ENCODE measurements around the gene HNRNPC.
"Not testable (repeated sequence)": the region's sequence is repeated elsewhere in the genome, so short reads cannot be mapped to it uniquely, and the experiment has no call there.

Gene HNRNPC

DNA sequence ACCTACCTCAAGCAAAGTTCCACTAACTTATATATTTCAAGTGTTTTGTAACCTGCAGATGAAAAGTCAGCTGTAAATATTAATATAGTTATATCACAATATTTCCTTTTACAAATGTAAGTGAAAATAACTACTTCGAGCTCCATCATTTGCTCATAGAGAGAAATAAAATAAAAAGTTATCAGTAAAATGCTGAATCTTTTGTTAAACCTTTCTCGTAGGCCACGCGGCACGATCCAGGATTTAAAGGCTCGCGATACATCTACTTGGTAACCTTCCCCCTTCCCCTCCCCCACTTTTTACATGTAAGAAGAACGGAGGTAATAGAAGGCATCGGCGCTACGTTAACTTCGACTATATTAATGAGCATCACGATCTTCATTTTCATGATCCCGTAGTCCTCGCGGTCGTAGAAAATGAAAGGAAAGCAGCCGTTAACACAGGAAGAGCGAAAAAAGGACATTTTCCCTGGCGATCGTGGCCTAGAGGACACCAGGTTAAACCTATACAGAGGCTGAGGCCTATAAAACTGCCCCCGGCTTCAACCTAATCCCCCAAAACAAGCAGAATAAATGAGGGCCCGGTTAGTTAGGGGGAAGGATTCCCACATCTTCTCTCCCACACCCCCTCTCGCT lies 508 bp downstream of the HNRNPC start:
- no peak for DNase-seq

DNA sequence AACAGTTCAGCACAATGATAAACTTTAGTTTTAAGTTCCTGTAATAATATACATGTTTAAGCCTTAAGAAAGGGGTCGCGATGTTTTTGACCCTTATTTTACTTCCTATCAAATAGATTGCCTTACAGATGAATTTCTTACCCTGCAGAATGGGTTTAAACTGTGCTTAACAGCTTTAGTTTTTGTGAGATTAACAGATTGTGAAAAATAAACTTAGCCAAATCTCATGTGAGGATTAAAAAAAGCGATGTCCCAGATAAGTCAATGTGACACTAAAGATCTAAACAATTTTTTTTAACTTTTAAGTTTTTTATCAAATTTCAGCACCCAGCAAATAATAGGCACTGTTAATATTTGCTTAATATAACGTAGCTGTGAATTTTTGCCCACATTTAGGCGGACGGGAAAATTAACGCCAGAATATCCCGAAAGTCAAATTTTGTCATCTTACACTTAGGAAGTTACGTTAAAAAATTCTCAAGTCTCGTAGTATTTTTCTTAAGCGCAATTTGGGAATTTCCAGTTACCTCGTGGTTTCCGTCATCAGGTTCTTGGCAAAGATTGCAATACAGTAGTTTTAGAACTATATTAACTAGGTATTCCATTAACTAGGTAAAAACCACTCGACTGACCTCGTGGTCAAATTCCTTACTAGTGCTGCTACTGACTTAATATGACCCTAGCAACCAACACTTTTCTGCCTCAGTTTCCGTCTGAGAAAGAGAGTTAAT lies 1.2 kb downstream of the HNRNPC start:
- DNase-seq = no peak

DNA sequence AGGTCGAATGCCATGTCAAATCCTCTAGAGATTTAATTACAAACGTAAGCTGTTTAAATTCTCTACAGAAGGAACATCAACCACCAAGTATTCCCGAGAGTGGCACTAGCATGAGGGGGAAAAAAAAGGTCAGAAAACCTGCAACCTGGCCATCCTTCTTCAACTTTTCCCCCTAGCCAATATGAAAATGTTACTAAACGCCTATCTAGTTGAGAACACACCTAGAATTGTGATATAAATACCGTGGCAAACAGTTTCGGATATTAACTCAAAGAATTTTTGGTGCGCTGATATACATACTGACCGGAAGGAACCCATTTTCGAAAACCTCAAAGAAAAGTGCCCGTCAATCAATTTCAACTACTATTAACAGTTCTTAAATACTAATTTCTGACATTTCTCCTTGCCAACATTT lies 1.8 kb downstream of the HNRNPC start:
- DNase-seq = no peak

DNA sequence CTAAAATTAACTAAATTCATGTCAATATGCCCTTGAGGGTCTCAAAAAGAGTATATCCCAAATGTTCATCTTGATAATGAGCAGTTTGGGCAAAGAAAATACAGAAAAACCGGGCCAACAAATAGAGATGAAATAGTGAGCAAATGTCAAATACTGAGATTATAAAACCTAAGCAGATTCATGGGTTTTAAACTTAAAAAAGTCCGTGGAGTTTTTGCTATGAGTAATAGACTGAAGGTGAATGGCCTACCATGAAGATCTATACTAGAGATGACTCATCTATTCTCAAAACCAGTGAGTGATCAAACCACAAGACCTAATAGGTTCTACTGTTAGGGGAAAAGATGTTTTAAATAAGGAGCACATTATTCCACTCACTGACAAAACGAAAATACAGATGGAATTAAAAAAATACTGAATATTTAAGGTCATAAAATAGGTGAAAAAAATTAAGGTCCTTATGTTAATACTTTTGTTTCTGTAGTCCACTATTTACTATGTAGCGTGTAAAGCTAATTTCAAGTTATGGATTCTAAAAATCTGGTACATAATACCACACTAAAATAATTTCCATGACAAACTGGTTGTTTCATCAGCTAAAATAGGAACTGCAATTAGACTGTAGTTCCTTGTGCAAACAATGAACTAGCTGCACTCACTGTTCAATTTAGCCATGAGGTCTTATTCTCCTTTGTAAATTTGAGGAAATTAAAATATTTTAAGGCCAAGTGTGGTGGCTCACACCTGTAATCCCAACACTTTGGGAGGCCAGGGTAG lies 5.0 kb downstream of the HNRNPC start:
- no peak for DNase-seq

DNA sequence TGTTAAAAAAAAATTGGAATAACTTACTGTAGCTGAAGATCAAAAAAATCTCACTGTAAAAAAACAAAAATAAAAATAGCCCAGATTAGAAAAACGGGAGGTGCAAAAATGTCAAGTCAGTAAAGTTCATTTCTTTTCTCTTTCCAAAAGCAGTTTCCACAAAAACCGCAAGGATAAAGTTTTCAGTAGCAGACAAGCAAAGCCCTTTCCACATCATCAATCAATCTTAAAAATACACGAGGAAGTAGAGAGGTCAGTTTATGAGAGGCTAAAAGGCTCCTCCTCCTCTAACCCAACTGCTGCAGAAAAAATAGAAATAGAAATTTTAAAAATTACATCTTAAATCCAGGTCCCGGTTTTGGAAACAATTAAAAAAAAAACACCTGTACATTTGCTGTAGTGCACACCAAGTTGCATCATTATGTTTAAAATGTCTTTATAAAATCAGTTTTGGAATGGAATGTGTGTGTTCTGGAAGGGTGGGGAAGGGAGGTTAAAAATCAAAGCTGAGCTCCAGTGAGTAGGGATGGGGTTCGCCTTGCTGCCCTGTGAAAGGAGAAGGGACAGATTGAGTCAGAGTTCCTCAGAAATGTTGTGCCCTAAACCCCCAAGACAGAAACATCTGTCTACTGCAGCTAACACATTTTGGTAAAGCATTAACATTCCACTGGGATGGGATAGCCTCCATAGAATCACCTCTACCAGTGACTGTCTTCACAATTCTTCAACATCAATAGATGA lies 5.8 kb downstream of the HNRNPC start:
- no peak for DNase-seq

DNA sequence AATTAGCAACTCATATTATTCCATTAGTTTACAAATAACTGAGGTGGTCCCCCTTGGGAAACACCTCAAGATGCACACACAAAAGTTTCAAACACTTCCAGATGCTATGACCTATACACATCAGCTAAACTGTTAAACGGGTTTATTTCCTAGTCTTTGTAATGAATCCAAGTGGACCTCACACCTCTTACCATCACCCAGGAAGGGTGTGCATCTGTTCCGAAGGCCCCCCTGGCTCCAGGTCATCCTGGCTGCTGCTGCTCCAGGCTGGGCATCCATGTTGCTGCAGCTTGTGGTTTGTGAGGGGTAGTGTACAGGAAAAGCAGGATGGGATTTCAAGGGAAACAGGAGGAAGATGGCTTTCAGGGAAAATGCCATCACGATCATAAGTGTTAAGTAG lies 6.8 kb downstream of the HNRNPC start:
- no peak for DNase-seq

DNA sequence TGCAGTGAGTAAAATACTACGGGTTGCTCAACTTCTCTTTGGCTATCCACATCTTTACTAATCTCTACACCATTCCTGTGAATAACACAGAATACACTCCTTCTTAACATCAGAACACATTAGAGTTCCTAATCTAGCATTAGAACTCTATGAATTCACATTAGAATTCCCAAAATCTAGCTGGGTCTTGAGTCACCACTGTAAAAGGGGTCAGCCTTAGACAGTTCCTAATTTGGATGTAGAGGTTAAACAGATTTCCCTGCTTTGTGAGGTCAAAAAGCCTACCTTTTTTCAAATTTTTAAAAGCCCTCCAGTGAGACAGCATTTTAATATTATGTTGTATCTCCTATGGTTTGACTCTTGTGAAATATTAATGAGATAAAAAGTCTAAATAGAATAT lies 7.4 kb downstream of the HNRNPC start:
- no peak for DNase-seq

DNA sequence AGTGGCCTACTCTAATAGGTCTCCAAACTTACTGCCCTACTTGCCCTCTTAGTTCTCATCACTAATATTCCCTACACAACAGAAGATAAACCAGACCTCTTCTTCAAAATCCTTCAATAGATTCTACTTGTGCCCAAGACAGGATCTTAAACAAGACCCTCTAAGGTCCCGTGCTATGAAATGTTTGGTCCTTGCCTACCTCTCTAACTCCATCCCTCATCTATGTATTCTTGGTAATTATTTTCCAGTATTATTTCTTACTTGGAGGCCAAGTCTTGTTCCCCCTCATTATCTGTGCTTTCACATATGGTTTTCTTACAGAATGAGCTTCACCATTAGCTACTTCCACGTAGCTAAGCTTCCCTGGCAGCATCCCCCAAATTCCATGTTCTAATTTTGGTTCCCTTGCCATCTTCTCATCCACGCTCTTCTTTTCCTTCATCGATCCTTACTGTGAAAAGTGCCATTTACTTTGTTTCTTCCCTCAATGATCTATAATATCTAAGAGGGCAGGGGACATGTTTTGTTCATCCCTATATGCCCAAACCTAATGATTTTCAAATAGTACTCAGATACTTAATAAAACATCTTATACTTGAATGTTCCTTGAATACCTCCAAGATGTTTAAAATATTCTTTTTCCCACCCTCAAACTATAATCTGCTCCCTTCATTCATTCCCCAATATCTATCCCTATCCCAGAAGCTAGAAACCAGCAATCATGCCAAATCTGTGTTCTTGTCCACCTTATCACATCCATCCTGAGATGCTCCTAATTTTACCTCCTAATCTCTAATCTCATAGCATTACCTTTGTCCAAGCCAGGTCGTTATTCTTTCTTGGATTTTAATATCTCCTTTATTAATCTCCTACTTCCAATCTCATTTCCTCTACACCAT lies 10.1 kb downstream of the HNRNPC start:
- DNase-seq = no peak

DNA sequence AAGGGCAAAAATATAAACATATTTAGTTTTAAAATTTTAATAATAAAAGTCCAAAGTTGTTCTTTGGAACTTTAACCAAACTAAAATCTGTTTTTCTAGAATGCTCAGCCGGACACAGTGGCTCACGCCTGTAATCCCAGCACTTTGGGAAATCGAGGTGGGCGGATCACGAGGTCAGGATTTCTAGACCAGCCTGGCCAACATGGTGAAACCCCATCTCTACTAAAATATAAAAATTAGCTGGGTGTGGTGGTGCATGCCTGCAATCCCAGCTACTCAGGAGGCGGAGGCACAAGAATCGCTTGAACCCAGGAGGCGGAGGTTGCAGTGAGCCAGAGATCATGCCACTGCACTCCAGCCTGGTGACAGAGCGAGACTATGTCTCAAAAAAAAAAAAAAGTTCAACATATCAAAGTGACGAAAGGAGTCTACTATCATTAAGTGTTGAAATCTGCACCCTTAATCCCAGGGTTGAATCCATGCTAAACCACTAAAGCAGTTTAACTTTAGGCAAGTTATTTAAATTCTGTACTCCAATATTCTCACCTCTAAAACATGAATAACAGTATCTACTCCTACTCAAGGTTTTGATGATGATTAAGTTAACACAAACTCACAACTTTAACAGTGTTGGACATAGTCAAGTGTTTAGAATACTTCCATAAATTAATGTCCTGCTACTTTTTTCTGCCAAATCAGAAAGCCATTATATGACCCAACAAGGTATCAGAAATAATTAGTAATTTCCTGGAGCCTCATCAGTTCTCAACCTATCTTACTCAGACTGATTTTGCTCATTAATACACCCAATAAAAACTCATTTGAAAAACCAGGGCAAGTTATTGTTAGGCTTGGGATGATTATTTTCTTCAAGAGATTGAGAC lies 11.0 kb downstream of the HNRNPC start:
- DNase-seq = no peak

DNA sequence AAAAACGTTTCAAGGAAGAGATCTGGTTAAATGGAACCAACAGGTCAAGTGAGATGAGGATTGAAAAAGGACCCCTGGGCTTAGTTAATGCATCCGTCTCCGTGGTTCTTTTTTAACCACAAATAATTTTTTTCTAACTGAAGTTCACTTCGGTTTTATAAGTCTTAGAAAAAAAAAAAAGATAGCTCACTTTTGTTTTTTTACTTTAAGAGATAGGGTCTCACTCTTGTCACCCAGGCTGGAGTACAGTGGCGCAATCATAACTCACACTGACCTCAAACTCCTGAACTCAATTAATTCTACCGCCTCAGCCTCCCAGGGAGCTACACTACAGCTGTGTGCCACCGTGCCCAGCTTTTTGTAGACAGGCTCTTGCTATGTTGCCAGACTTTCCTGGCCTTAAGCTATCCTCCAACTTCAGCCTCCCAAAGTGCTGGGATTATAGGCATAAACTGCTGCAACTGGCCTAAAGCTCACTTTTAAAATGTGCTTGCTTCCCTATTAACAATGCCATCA lies 11.8 kb downstream of the HNRNPC start:
- no peak for DNase-seq

DNA sequence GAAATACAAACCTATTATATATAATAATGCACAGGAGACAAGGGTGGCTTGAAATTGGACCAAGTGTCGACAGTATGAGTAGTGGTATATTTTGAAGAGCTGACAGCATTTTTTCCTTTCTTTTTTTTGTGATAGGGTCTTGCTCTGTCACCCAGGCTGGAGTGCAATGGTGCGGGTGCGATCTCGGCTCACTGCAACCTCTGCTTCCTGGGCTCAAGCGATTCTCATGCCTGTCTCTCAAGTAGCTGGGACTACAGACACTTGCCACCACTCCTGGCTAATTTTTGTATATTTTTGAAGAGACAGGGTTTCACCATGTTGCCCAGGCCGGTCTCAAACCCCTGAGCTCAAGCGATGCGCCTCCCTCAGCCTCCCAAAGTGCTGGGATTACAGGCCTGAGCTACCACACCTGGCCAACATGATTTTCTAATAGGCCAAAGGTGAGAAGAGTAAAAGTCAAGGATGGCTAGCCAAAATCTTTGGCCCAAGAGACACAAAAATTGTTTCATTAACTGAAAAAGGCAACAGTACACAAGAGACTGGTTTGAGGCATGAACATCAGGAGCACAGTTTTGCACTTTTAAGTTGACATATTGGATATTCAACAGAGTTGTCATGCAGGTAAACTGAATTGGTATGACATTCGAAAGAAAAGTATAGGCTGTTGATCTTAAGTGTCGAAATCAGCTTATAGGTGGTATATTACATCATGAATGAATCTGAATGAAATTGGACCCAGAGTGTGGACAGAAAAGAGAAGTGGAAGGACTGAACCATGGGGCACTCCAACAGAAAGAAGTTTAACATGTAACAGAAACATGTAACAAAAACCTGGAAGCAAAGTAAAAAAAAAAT lies 12.5 kb downstream of the HNRNPC start:
- DNase-seq = no peak

DNA sequence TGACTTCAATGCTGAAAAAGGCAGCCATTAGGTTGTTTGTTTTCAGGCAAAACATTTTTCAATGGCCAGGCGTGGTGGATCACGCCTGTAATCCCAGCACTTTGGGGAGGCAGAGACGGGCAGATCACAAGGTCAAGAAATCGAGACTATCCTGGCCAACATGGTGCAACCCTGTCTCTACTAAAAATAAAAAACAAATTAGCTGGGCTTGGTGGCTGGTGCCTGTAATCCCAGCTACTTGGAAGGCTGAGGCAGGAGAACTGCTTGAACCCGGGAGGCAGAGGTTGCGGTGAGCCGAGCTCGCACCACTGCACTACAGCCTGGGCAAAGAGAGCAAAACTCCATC lies 13.2 kb downstream of the HNRNPC start:
- DNase-seq = not testable (repeated sequence)

DNA sequence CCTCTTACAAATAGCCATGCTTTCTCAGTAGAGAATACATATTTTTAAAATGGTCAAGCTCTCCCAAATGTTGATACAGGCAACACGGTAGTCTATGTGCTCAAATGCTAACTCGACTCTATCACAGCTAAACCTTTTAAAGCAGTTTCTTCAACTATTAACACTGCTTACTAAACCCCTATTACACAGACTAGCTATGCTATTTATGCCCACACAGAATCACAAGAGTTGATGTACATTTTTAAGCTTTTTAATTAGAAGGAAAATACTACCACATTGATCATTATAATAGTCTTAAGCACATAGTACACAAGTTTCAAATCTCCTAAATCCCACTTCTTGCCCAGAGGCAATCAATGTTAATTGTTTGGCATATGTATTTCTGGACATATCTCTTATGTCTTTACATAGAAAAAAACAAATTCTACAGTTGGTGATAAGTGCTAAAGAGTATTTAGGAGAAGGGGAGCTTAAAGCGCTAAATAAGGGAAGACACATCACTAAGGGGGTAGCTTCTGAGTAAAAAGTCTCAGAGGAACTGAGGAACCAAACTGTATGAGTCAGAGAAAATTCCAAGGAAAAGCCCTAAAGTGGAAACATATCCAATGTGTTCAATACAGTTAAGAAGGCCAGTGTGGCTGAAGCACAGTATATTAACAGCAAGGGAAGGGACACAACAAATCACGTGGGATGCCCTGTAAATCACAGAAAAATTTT lies 13.7 kb downstream of the HNRNPC start:
- no peak for DNase-seq

DNA sequence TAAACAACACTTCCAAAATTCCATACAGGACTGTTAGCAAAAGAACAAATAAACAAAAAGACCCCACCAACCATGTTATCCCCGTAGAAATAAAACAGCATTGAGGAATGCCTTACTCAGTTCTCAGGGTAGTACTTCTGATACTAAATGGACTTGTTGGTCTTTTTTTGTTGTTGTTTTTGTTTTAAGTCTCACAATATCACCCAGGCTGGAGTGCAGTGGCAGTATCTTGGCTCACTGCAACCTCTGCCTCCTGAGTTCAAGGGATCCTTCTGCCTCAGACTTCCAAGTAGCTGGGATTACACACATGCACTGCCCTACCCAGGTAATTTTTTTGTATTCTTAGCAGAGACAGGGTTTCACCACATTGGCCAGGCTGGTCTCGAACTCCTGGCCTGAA lies 17.1 kb downstream of the HNRNPC start:
- no peak for DNase-seq

DNA sequence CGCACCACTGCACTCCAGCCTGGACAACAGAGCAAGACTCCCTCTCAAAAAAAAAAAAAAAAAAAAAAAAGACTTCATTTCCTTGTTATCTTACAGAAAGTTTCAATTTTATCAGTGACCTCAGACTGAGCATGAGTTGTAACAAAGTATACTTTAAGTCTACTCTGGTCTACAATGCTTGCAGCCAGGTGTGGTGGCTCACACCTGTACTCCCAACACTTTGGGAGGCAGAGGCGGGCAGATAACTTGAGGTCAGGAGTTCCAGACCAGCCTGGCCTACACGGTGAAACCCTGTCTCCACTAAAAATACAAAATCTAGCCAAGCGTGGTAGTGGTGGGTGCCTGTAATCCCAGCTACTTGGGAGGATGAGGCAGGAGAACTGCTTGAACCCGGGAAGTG lies 18.0 kb downstream of the HNRNPC start:
- no peak for DNase-seq

DNA sequence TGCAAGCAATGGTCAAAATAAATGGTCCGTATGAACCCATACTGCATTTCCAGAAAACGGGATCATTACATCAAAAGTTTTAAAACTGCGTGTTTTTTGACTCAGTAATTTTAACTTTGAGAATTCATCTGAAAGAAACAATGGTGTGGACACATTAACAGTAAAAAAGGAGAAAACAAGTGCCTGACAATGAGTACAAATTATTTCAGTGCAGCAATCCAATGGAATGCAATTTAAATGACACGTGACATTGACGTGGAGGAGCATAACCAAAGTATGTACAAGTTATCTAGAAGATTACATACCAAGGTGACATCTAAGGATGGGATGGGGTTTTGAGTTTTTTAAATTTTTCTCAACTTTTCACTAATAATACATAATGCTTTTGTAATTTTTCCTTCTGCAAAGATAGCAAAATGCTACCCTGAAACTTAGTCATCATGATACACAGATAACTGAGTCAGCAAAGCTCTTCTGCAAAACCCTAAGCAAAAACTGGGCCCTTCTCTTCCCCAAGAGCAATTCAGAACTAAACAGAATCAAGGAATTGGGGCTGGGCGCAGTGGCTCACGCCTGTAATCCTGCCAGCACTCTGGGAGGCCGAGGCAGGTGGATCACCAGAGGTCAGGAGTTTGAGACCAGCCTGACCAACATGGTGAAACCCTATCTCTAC lies 20.4 kb downstream of the HNRNPC start:
- no peak for DNase-seq

DNA sequence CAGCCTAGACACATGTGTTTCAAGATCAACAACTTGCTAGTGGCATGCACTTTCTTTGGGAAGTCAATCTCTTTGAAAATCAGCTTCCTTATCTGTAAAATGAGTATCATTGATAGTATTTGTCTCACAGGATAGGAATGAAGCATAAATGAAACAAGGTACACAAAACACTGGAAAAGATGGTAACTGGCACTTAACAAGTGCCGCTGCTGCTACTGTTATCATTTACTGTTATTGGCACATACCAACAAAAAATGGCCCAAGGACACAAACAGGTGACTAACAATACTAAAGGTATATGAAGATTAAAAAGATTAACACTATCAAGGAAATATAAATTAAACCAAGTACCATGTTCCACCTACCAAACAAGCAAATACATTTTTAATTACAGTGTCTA lies 20.9 kb downstream of the HNRNPC start:
- no peak for DNase-seq

DNA sequence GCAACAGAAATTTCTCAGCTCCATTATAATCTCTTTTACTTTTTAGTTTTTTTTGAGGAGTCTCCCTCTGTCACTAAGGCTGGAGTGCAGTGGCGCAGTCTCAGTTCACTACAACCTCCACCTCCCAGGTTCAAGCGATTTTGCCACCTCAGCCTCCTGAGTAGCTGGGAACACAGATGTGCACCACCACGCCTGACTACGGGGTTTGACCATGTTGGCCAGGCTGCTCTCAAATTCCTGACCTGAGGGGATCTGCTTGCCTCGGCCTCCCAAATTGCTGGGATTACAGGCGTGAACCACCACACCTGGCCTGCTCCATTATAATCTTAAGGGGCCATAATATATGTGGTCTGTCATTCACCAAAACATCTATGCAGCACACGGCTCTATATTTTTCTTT lies 23.4 kb downstream of the HNRNPC start:
- no peak for DNase-seq

DNA sequence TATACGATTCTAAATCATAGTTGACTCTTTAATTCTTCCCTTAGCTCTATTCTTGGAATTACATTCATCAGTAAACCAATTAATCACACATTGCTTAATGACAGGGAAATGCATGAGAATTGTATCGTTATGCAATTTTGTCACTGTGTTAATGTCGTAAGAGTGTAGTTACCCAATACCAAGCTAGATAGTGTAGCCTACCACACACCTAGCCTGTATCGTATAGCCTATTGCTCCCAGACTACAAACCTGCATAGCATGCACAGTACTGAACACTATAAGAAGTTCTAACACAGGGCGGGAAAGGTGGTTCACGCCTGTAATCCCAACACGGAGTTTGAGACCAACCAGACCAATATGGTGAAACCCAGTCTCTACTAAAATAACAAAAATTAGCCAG lies 24.7 kb downstream of the HNRNPC start:
- no peak for DNase-seq
